ENCODE measurements around the gene JMJD8. TPM values are rescaled to one million over a fixed set of nuclear protein-coding genes. Genes with fewer than 3 reads are reported as not detected.

The JMJD8 gene
- total RNA-seq, 4 donors from 2014 or later, result 22.8 to 81.8 (median 41.0) TPM

DNA sequence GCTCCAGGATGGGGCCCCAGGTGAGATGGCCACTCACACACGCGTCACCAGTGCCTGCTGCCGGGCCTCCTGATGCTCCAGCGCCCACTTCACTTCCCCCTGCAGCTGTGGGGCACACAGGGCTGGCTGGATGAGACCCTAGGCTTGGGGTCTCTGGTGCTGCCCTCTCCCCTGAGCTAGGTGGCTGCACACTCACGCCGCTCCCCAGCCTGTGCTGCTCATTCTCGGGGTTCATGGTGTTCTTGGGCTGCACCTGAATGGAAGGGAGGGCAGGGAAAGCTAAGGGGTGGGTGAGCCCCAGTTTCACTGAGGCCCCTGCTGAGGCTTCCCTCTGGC, 40.9 kb upstream of the JMJD8 start:
- no peak for ATAC-seq
- H3K36me3 ChIP-seq, result no peaks in the 10 kb centered on the region

DNA sequence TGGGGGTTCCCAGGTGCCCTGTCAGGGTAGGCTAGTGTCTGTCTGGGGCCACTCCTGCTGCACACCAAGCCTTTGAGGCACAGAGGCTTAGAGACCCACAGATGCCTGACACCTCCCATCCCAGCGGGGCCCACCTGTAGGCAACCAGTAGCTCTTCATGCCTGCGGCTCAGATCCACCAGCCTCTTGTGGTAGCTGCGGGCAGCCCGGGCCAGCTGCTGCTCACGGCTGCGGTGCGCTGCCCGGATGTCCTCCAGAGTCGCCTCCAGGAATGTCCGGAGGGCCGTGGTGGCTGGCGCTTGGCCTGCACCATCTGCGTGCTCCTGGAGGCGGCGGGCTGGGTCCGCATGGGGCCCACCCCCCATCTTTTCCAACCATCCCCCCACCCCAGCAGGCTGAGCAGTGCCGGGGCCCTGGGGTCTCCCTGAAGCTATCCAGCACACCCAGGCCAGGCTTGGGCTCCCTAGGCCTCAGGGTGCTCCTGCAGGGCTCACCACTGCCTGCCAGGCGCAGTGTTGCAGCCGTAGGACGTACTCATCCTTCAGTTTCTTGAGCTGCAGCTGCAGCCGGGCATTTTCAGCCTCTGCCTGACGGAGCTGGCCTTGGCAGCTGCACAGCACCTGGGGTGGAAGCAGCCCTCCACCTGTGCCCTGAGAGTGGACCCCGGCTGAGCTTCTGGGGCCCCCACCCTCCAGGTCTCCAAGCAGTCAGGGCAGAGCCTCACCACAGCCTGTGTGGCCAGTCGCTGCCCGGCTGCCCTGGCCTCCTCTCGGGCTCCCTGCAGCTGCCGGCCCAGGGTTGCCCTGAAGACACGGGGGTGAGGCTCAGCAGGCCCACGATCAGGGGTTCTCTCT, 40.3 kb upstream of the JMJD8 start:
- intact Hi-C loops (cut with DNase I; ENCODE audit: low total_unique reads) (no loop called here), in situ Hi-C loops (cut with MboI; ENCODE audit: low sequenced_read_pairs in 4 of 4) (no loop called here)
- H3K4me1 ChIP-seq, result peaks cover 20 to 29% of the 10 kb centered on the region in 2 donors
- peaks cover 22 to 38% (median 34%) of the 10 kb centered on the region in 3 donors for H3K27me3 ChIP-seq
- no peaks in the 10 kb centered on the region for H3K9me3 ChIP-seq
- no peak overlapping the region for H3K27ac ChIP-seq
- no peak for DNase-seq
- TF ChIP-seq, protein P1, sequence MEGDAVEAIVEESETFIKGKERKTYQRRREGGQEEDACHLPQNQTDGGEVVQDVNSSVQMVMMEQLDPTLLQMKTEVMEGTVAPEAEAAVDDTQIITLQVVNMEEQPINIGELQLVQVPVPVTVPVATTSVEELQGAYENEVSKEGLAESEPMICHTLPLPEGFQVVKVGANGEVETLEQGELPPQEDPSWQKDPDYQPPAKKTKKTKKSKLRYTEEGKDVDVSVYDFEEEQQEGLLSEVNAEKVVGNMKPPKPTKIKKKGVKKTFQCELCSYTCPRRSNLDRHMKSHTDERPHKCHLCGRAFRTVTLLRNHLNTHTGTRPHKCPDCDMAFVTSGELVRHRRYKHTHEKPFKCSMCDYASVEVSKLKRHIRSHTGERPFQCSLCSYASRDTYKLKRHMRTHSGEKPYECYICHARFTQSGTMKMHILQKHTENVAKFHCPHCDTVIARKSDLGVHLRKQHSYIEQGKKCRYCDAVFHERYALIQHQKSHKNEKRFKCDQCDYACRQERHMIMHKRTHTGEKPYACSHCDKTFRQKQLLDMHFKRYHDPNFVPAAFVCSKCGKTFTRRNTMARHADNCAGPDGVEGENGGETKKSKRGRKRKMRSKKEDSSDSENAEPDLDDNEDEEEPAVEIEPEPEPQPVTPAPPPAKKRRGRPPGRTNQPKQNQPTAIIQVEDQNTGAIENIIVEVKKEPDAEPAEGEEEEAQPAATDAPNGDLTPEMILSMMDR (IDR thresholded peaks at IDR 0.05 in 4 of 5, conservative IDR thresholded peaks at IDR 0.05 in 1 of 5), result no peak
- no peak for TF ChIP-seq POLR2A (IDR thresholded peaks at IDR 0.05)
- H3K4me3 ChIP-seq, result no peak overlapping the region
- no peaks in the 10 kb centered on the region for H3K36me3 ChIP-seq
- ATAC-seq, result no peak

More for the DNA sequence above, 40.9 kb upstream of the JMJD8 start:
- intact Hi-C loops (cut with DNase I; ENCODE audit: low total_unique reads), result no loop called here
- peaks cover 22 to 38% (median 34%) of the 10 kb centered on the region in 3 donors for H3K27me3 ChIP-seq
- H3K4me1 ChIP-seq, result peaks cover 17 to 23% of the 10 kb centered on the region in 2 donors
- no peak overlapping the region for H3K4me3 ChIP-seq
- DNase-seq, result no peak
- no peaks in the 10 kb centered on the region for H3K9me3 ChIP-seq
- no peak for TF ChIP-seq POLR2A (IDR thresholded peaks at IDR 0.05)
- TF ChIP-seq, protein P1 (IDR thresholded peaks at IDR 0.05 in 4 of 5, conservative IDR thresholded peaks at IDR 0.05 in 1 of 5), result no peak
- no peak overlapping the region for H3K27ac ChIP-seq
- in situ Hi-C loops (cut with MboI; ENCODE audit: low sequenced_read_pairs in 4 of 4), result no loop called here

DNA sequence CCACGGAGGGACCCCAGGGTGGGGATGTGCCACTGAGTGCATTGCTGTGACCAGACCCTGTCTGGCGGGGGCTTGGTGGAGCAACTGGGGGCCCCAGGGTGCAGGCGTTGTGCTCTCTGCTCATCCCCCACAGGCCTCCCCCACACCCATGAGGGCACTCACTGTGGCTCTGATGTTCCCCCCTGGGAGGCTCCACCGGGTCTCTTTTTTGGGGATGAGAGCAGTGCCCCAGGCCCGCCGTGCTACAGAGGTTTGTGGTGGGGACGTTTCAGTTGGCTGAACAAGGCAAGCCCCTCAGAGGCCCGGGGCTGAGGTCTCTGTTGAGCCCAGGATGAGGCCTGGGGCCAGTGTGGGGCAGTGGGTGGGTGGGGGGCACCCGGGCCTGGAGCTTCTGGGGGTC, 39.6 kb upstream of the JMJD8 start:
- peaks cover 22 to 34% (median 33%) of the 10 kb centered on the region in 3 donors for H3K27me3 ChIP-seq
- no peak overlapping the region for H3K4me3 ChIP-seq
- intact Hi-C loops (cut with DNase I; ENCODE audit: low total_unique reads) (no loop called here), in situ Hi-C loops (cut with MboI; ENCODE audit: low sequenced_read_pairs in 4 of 4) (no loop called here)
- ATAC-seq (no peak), DNase-seq (no peak)
- TF ChIP-seq POLR2A (IDR thresholded peaks at IDR 0.05), result no peak
- TF ChIP-seq, protein P1 (IDR thresholded peaks at IDR 0.05 in 4 of 5, conservative IDR thresholded peaks at IDR 0.05 in 1 of 5), result no peak
- peaks cover 20 to 35% of the 10 kb centered on the region in 2 donors for H3K4me1 ChIP-seq
- H3K9me3 ChIP-seq, result no peaks in the 10 kb centered on the region
- H3K36me3 ChIP-seq, result no peaks in the 10 kb centered on the region
- no peak overlapping the region for H3K27ac ChIP-seq

DNA sequence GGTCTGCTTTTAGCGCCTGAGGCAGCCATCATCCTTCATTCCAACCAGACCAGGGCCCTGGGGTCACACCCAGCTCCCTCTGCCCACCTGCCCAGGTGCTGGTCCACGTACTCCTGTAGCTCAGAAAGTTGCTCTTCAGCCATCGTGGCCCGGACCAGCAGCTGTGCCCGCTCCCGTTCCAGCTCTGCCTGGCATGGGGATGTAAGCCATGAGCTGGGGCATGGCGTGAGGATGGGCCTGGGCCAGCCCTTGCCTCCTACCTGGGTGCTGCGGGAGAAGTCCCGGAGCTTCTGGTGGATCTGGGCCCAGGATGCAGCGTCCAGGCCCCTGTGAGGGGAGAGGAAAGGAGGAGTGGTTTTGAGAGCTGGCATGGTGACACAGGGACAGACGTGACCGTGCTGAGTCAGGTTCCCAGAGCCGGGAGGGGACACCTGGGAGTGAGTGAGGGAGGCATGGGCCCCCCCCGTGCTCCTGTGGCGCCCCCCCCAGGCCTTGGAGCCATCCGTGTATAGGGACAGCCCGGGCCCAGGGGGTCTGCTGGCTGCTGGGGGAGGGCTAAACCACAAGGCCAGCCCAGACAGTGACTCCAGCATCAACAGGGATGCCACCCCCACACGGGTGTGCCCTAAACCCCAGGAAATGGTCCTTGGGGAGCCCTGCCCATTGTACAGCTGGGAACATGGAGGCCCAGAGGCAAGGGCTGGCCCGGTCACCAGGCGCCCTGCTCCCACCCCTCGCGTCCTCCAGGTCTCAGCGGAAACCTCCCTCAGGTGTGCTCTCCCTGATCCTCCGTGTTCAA, 38.9 kb upstream of the JMJD8 start:
- Histone ChIP-seq H3K27ac (no peak overlapping the region), H3K4me3 (no peak overlapping the region), H3K9me3 (no peaks in the 10 kb centered on the region), H3K4me1 (peaks cover 20 to 32% of the 10 kb centered on the region in 2 donors), H3K27me3 (peaks cover 19 to 28% (median 27%) of the 10 kb centered on the region in 3 donors), H3K36me3 (no peaks in the 10 kb centered on the region)
- intact Hi-C loops (cut with DNase I; ENCODE audit: low total_unique reads), result no loop called here
- DNase-seq (no peak), ATAC-seq (no peak)
- TF ChIP-seq, protein P1 (IDR thresholded peaks at IDR 0.05 in 4 of 5, conservative IDR thresholded peaks at IDR 0.05 in 1 of 5), result no peak
- no peak for TF ChIP-seq POLR2A (IDR thresholded peaks at IDR 0.05)
- in situ Hi-C loops (cut with MboI; ENCODE audit: low sequenced_read_pairs in 4 of 4), result no loop called here
